ENCODE data around the gene BRICD5. TPM values are rescaled to one million over a fixed set of nuclear protein-coding genes. Genes with fewer than 3 reads are reported as not detected.

BRICD5 gene
- total RNA-seq, 1 donor from 2014 or later, result 14.4 TPM

DNA sequence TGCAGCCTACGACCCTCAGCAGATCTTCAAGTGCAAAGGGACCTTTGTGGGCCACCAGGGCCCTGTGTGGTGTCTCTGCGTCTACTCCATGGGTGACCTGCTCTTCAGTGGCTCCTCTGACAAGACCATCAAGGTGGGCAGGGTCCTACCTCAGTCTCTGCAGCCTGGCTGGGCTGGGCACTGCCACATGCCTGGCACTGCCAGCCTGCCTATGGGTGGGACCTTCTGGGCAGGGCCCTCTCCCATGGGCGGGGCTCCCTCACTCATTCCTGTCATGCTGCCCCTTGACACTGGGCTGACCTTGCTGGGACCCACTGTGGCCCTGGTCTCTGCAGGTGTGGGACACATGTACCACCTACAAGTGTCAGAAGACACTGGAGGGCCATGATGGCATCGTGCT, 36.7 kb downstream of the BRICD5 start:
- TF ChIP-seq, protein P1, sequence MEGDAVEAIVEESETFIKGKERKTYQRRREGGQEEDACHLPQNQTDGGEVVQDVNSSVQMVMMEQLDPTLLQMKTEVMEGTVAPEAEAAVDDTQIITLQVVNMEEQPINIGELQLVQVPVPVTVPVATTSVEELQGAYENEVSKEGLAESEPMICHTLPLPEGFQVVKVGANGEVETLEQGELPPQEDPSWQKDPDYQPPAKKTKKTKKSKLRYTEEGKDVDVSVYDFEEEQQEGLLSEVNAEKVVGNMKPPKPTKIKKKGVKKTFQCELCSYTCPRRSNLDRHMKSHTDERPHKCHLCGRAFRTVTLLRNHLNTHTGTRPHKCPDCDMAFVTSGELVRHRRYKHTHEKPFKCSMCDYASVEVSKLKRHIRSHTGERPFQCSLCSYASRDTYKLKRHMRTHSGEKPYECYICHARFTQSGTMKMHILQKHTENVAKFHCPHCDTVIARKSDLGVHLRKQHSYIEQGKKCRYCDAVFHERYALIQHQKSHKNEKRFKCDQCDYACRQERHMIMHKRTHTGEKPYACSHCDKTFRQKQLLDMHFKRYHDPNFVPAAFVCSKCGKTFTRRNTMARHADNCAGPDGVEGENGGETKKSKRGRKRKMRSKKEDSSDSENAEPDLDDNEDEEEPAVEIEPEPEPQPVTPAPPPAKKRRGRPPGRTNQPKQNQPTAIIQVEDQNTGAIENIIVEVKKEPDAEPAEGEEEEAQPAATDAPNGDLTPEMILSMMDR (IDR thresholded peaks at IDR 0.05; ENCODE audit: unreplicated experiment), result no peak
- no peaks in the 10 kb centered on the region for H3K4me1 Mint-ChIP-seq
- no peak overlapping the region for H3K4me3 Mint-ChIP-seq
- DNase-seq (ENCODE audit: low spot score in 2 of 2, unreplicated experiment in 2 of 2), result no peak
- H3K9me3 Mint-ChIP-seq, result no peaks in the 10 kb centered on the region
- no peaks in the 10 kb centered on the region for H3K27me3 Mint-ChIP-seq (ENCODE audit: low read depth)
- H3K27ac Mint-ChIP-seq, result no peak overlapping the region
- peaks cover 19% of the 10 kb centered on the region for H3K36me3 Mint-ChIP-seq

DNA sequence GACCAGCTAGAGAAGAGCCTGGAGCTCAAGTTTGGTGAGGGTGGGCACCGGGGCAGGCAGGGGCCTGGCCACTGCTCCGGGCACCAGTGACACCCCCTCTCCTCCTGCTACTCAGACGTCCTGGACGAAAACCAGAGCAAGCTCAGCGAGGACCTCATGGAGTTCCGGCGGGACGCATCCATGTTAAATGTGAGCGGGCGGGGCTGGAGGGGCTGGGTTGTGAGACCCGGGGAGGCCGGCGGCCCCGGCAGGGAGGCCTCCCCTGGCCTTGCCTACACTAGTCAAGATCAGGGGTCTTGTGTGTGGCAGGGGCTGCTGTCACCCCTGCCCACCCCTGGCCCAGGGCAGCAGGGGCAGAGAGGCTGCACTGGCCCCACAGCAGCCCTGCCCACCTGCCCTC, 37.3 kb downstream of the BRICD5 start:
- no peaks in the 10 kb centered on the region for H3K27me3 Mint-ChIP-seq (ENCODE audit: low read depth)
- H3K36me3 Mint-ChIP-seq, result peaks cover 19% of the 10 kb centered on the region
- TF ChIP-seq, protein P1 (IDR thresholded peaks at IDR 0.05; ENCODE audit: unreplicated experiment), result no peak
- H3K4me1 Mint-ChIP-seq, result no peaks in the 10 kb centered on the region
- no peak overlapping the region for H3K4me3 Mint-ChIP-seq
- DNase-seq (ENCODE audit: low spot score in 2 of 2, unreplicated experiment in 2 of 2), result no peak
- no peaks in the 10 kb centered on the region for H3K9me3 Mint-ChIP-seq
- no peak overlapping the region for H3K27ac Mint-ChIP-seq

DNA sequence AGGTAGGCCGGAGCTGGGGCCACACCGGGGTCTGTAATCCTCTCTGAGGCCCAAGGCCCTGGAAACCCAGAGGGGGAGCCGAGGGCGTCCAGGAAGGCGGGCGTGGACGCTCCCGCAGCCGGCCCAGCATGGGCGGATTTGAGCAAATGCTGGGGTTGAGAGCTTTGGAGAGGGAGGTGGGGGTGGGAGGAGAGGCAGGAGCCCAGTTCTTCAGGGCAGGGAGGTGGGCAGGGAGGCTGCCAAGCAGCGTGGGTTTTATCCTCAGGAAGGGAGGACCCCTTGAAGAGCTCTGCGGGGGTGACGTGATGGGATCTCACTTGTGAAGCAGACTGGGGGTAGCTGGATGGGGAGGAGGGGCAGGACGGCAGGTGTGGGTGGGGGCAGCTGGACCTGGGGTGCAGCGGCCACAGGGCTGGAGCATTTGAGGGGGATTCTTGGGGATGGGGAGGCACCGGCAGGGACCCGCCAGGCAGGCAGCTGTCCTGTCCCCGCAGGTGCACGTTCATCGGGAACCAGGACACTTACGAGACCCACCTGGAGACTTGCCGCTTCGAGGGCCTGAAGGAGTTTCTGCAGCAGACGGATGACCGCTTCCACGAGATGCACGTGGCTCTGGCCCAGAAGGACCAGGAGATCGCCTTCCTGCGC, 37.9 kb downstream of the BRICD5 start:
- Mint-ChIP-seq H3K9me3 (no peaks in the 10 kb centered on the region), H3K27ac (no peak overlapping the region), H3K4me3 (no peak overlapping the region), H3K27me3 (ENCODE audit: low read depth) (no peaks in the 10 kb centered on the region), H3K4me1 (no peaks in the 10 kb centered on the region), H3K36me3 (peaks cover 22% of the 10 kb centered on the region)
- TF ChIP-seq, protein P1 (IDR thresholded peaks at IDR 0.05; ENCODE audit: unreplicated experiment), result no peak
- no peak for DNase-seq (ENCODE audit: low spot score in 2 of 2, unreplicated experiment in 2 of 2)

DNA sequence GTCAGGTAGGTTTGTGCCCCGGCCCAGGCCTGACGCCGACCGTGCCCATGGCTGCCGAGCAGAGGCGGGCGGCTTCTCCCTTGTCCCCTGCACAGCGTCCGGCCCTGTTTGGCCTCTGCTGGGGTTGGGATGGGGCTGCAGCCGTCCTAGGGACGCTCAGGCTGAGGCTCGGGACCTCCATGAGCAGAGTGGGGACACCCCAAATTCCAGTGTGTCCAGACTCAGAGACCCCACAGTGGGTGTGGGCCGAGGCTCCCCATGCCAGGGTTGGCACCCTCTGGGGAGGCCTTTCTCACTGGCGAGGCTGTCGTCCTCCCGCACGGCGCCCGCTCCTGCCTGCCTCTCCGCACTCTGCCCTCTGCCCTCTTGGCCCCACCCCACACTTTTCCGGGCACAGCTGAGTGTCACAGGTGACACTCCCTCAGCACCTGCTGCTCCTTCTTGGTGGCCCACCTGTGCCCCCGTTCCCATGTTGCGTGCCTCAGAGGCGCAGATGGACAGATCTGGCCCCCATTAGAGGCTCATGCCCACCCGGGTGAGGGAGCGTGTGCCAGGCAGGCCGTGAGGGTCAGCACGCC, 39.0 kb downstream of the BRICD5 start:
- H3K9me3 Mint-ChIP-seq, result no peaks in the 10 kb centered on the region
- peaks cover 17% of the 10 kb centered on the region for H3K36me3 Mint-ChIP-seq
- DNase-seq (ENCODE audit: low spot score in 2 of 2, unreplicated experiment in 2 of 2), result no peak
- H3K27ac Mint-ChIP-seq, result no peak overlapping the region
- H3K27me3 Mint-ChIP-seq (ENCODE audit: low read depth), result no peaks in the 10 kb centered on the region
- H3K4me1 Mint-ChIP-seq, result no peaks in the 10 kb centered on the region
- no peak overlapping the region for H3K4me3 Mint-ChIP-seq
- TF ChIP-seq, protein P1 (IDR thresholded peaks at IDR 0.05; ENCODE audit: unreplicated experiment), result no peak

DNA sequence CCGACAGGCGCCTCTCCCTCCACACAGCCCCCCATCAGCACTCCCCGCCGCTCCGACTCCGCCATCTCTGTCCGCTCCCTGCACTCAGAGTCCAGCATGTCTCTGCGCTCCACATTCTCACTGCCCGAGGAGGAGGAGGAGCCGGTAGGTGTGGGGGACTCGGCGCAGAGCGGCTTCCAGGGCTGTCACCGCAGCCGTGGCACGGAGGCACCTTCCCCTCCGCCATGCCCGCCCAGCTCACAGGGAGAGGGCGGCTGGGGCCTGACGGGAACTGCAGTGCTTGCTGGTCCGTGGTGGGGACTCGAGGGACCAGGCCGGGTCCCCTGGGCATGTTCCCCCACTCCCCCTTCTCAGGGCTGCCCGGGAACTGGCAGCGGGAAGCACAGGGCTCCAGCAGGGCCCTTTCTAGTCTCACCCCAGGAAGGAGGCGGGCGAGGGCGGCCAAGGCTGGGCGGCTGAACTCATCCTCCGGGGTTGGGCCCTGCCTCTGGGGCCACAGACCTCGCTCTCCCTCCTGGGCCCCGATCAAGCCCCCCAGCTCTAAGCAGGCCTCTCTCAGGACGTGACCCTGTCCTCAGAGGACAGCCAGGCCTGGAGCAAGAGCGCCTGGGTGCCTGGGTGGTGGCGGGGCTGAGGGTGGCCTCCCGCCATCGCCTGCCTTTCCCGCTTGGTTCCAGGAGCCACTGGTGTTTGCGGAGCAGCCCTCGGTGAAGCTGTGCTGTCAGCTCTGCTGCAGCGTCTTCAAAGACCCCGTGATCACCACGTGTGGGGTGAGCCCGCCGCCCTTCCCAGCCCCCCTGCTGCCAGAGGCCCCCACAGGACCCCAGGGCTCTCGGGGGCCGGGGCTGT, 39.9 kb downstream of the BRICD5 start:
- no peaks in the 10 kb centered on the region for H3K4me1 Mint-ChIP-seq
- DNase-seq (ENCODE audit: low spot score in 2 of 2, unreplicated experiment in 2 of 2), result no peak
- TF ChIP-seq, protein P1 (IDR thresholded peaks at IDR 0.05; ENCODE audit: unreplicated experiment), result no peak
- no peaks in the 10 kb centered on the region for H3K27me3 Mint-ChIP-seq (ENCODE audit: low read depth)
- peaks cover 18% of the 10 kb centered on the region for H3K36me3 Mint-ChIP-seq
- no peak overlapping the region for H3K27ac Mint-ChIP-seq
- H3K9me3 Mint-ChIP-seq, result no peaks in the 10 kb centered on the region
- no peak overlapping the region for H3K4me3 Mint-ChIP-seq
